GM19455 (cell line): ENCODE results near the gene CDC42.

ENCODE experiments used
- ATAC-seq: cut with Tn5 transposase; IDR thresholded peaks from one replicate; pipeline ENCODE4 v1.9.1; 2021; ENCODE audit not compliant: unreplicated experiment

CDC42 gene

DNA sequence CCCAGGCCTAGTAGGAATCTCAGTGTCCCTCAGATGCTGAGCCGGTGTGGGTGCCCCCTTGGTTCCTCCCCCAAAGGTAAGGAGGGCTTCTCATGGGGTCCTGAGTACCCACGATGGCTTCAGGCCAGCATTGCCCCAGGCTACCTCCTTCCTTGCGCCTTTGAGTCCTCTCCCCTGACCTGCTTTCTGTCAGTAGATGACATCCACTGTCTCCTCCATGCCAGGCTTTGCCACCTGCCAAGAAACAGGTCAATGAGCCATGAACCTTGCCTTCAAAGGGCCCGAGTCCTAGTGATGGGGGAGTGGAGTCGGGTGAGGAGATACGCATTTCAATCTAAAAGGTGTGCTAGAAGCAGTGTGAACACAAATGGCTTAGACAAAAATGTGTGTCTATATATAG is 74.7 kb downstream of the CDC42 start:
- no peak for ATAC-seq

DNA sequence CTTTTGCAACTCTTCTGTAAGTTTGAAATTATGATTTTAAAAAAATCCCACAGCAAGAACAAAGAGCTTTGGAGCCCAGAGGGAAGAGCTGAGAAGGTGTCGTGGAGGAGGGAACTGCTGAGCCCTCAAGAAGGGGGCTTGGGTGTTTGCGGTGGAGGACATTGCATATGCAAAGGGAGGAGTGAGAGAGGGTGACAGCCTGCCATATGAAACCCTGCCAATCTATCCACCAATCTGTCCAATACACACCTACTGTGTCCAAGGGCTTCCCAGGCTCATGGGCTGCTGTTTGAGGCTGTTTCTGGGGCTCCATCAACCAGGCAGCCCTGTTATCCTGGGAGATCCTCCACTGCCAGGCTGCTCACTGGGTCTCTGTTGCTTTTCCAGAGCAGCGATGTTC is 75.2 kb downstream of the CDC42 start:
- no peak for ATAC-seq

DNA sequence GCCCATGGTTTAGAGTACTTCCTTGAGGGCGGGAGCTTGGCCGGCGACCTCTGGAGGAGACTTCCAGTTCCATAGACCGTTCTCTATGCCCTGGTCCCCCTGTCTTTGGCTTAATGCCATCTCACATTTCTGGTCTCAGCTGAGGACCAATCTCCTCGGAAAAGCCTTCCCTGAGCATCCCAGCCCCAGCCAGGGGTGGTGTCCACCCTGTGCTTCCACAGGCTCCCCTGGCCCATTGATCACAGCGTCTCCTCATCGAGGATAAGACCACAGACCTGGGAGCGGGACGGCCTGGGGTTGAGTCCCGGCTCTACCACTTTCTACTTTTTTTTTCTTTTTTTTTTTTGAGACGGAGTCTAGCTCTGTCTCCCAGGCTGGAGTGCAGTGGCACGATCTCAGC is 75.9 kb downstream of the CDC42 start:
- ATAC-seq: no peak

DNA sequence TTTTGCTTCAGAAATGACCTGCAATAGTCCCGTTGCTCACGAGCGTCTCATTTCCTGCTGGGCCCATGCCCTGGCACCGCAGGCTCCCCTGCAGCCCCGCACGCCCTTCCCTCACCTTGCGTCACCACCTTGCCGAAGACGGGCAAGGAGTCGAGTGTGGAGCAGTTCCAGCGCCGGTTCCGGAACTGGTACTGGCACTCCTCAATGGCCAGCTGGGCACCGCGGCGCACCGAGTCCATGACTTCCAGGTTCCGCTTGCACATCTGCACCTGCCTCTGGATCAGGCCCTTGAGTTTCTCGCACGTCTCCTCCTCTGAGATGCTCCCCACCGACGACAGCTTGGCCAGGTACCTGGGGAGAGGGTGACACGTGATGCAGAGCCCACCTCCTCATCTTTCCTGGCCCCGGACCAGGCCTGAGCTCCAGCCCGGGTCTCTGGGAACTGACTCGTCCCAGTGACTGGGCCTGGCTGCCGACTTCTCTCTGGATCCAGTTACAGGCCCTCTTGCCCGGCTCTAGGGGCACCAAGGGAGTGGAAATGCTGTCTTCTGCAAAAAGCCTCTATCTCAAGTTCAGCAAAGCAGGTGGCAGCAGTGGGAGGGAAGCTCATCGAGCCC is 77.1 kb downstream of the CDC42 start:
- ATAC-seq: no peak

DNA sequence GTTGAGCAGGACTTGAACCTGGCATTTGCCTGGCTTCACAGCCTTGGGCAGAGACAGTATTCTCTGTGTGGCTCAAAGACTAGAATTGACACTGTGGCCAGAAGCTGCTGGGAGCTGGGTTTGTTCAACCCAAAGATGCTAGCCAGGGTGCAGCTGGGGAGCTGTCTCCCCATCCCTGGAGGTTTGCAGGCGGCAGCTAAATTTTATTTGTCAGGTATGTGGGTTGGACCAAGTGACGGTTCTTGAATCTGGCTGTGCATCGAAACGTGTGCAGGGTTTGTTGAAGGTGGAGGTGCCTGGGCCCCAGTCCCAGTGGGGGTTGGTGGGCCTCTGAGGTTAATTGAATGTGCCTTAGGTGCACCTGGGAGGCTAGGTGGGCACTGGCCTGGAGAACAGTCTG is 78.6 kb downstream of the CDC42 start:
- no peak for ATAC-seq

DNA sequence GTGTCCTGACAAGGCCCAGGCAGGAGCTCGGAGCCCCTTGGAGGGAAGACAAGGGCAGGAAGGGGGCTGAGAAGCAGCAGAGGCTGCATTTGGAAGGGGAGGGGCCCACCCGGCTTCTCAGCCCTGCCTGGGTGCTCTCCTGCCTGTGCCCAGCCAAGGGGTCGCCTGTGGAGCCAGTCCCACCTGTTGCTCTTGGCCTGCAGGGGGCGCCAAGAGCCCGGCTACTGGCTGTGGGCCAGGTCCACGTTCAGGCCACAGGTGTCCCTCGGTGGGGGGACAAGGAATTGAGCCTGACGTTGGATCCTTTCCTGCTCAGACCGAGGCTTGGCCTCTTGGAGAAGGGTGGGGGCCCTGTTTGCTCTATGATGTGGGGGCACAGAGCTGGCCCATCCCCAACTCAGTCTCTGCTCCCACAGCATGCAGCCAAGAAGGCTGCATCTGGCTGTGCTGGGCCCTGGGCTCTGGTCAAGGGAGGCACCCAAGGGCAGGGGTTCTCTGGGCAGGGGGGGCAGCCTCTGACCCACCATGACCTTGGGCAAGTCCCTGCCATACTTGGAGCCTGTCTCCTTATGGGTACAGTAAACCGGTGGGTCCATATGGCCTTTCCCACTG is 79.5 kb downstream of the CDC42 start:
- no peak for ATAC-seq

DNA sequence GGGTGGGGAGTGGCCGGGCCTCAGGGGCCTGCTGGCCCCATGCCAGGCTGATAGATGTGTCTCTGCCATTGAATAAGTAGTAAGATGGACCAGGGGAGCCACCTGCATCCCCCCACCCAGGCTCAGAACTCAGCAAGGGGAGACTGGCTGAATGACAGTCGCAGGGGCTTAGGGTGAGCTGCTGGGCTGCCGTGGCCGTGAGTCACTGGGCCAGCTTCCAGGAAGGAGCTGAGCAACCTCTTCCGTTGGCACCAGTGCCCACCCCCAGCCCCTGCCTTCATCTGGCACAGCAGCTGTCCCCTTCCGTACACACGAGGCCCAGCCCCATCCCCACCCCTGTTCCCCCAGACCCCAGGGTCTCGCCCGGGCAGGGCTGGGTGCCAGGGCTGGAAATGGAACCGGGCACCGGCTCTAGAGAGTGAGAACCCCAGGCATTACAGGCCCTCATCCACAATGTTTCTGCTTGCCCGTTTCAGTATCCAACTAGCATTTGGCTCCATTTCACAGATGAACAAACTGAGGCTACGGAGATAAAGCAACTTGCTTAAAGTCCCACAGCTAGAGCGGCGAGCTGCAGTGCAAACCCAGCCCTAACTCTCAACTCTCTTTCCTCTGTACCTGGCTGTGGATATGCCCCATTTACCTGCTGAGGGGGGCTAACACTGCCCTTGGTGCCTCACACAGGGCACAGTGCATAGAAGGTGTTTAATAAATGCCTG is 80.2 kb downstream of the CDC42 start:
- ATAC-seq: no peak

DNA sequence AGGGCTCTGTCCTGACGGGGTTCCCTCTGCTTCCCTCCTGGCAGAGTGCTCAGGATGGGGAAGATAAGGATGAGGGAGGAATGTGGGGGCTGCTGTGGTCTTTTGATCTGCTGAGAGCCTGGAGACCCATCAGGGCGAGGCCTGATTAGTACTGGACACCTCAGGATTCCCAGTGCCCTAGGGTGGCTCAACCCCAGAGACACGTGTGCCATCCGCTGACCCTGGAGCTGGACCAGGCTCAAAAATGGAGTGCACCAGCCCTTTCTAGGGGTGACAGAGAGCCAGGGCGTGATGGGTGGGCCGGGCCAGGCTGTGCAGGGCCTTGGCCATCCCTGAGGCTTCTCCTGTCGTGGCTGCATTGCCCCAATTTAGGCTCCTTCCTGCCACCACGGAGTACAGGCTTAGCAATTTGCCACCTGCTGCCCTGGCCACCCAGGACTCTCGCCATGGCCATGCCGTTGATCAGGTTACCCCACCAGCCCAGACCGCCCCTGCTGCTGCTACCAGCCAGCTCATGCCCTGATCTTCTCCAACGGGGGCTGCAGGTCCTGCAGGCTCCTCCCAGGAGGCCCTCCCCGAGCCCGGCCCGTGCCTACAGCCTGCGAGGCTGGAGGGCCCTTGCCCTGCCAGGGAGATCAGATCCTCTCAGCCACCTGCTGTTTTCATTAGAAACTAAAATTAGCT is 80.9 kb downstream of the CDC42 start:
- no peak for ATAC-seq

DNA sequence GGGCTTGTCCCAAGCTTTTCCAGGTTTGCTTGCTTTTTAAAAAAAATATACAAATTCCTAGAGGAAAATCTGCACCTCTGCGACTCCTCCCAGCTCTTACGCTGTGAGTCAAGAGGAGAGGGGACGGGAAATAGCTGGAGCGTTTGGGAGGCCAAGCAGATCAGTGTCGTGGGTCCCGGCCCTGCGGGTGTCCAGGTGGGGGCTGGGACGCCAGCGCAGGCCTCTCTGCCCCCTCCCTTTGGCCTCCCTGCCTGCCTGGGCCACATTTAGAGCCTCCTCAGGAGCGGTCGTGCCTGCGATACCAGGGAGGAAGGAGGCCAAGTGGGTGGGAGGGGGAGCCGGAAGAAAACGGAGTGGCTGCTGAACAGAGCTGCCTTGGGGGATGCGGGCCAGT is 81.4 kb downstream of the CDC42 start:
- no peak for ATAC-seq

DNA sequence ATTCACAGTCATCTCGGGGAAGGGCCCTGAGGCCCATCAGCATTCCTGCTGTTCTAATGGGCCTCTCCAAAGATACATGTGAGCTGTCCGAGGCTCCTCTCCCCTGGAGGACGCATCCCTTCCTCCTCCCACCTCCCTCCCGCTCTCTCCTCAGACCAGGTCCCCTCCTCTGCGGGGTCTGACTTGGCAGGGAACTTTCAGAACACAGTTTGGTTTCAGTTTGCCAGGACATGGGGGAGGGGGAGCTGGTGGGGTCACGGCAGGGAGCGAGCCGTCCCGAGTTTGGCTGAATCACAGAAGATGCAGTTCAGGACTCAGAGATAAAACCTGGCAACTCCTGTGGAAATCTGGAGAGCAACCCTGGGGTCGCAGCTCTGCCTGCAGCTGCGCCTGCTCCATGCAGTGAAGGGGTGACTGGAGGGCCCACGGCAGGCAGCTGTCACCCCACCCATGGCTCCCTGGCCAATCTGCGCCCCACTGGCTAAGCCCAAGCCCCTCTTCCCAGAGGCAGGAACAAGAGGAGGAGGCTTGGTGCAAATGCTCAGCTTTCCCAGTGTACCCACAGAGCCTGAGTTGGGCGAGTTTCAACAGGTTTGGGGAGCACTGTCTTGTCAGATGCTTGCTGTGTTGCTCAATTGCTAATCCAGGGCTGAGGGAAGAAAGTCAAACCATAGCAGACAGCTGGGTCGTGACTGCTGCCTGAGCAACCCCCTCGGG is 84.7 kb downstream of the CDC42 start:
- no peak for ATAC-seq

DNA sequence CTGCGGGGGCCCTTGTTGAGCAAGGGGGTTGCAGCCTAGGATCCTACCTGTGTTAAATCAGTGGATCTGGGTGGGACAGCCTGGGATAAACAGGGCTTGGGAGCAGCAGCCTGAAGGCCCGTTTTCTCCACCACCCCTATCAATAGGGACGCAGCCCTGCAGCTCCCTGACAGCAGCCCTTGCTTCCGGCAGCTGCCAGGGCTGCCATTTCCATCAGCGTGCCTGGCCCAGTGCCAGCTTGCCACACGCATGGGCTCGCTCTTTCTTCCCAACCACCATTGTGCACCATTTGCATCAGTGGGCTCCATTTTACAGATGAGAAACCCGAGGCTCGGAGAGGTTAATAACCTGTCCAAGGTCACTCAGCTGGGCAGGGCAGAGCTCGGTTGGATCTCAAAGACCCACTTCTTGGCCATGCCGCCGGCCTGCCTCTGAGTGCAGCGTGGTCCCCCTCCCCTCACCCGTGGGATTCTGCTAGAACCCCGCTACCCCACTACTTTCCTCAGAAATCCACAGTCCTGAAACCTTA is 86.6 kb downstream of the CDC42 start:
- ATAC-seq: no peak

DNA sequence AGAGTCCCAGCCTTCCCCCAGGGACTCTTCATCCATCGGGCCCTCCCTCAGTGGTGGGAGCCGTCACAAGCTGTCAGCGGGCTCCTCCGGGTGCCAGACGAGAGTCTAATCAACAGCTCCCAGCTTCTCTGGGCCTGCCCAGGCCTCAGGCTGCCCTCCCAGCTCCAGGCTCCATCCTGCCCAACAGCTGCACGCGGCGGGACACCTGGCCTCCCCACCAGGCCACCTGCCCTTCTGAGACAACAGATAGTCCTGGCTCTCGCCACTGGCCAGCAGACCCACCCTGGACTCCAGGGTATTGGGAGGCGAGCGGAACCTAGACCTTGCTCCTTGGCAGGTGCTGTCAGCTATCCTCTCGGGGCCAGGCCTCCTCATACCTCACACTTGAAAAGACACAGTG is 87.3 kb downstream of the CDC42 start:
- no peak for ATAC-seq
